Small intestine (tissue), 7 donors: ENCODE data around the gene SEMA3E. TPM values are rescaled to one million over a fixed set of nuclear protein-coding genes. Genes with fewer than 3 reads are reported as not detected.

Source experiments
- DNase-seq, 2 donors: peaks; one replicate each; pipeline versions ENCODE4 v3.0.0 to v3.0.0-alpha.2; 2013
- FAIRE-seq: peaks from 2 replicates; lab custom pipeline; 2012; peaks lifted over from hg19 to GRCh38; lab: Jason Lieb, UNC
- H3K27ac ChIP-seq, 3 donors: one replicate each; pipeline ENCODE4 v1.5.1; 2013; ENCODE audit warnings: low read length in 2 of 3, mild to moderate bottlenecking in 2 of 3, control low read depth in 1 of 3, inconsistent platforms in 1 of 3, low read depth in 1 of 3, moderate library complexity in 1 of 3
- H3K27me3 ChIP-seq, 3 donors: one replicate each; pipeline ENCODE4 v1.6.1; 2013; ENCODE audit warnings: low read length in 3 of 3, inconsistent platforms in 1 of 3; ENCODE audit not compliant: control insufficient read depth in 3 of 3, insufficient read depth in 3 of 3
- H3K36me3 ChIP-seq, 3 donors: one replicate each; pipeline ENCODE4 v1.6.1; 2013; ENCODE audit warnings: low read length in 3 of 3, inconsistent platforms in 1 of 3, low read depth in 1 of 3, mild to moderate bottlenecking in 1 of 3, moderate library complexity in 1 of 3; ENCODE audit not compliant: control insufficient read depth in 3 of 3, insufficient read depth in 2 of 3
- H3K4me1 ChIP-seq, 3 donors: one replicate each; pipeline ENCODE4 v1.6.1; 2013; ENCODE audit warnings: low read length in 2 of 3, inconsistent platforms in 1 of 3, low read depth in 1 of 3, mild to moderate bottlenecking in 1 of 3, moderate library complexity in 1 of 3; ENCODE audit not compliant: control insufficient read depth in 3 of 3, insufficient read depth in 2 of 3
- H3K4me3 ChIP-seq, 3 donors: one replicate each; pipeline ENCODE4 v1.5.1; 2013; ENCODE audit warnings: low read length in 3 of 3, control low read depth in 1 of 3, inconsistent platforms in 1 of 3, low read depth in 1 of 3, mild to moderate bottlenecking in 1 of 3, moderate library complexity in 1 of 3
- H3K9me3 ChIP-seq, 2 donors: one replicate each; pipeline ENCODE4 v1.6.1; 2013; ENCODE audit warnings: low read depth in 1 of 2, low read length in 1 of 2; ENCODE audit not compliant: control insufficient read depth in 2 of 2, insufficient read depth in 1 of 2
- WGBS, 3 donors: extraction: QIAGEN DNeasy Blood & Tissue Kit; methylation state at CpG; one replicate each; pipeline ENCODE4 v1.1.7; 2013; 5-methylcytosine and 5-hydroxymethylcytosine counted together
- polyA plus RNA-seq, 4 donors: library from polyadenylated mRNA; stranded (reverse) in 3 of 4; unstranded in 1 of 4; fragments of 200-250 nt in 3 of 4; fragments of 120-200 nt in 1 of 4; gene quantifications; one replicate each; pipeline versions ENCODE4 v1.2.1 to v1.2.3, GENCODE V29; 2013
- donor health status: healthy with polysubstance abuse.
- donor health status: control.
- donor health status: control.
- donor health status: Bipolar disorder and iron deficiency.
- donor health status: healthy.

The SEMA3E gene
- polyA plus RNA-seq, 4 donors: under 0.01 to 1.2 (median 0.10) TPM; not detected in 1

DNA sequence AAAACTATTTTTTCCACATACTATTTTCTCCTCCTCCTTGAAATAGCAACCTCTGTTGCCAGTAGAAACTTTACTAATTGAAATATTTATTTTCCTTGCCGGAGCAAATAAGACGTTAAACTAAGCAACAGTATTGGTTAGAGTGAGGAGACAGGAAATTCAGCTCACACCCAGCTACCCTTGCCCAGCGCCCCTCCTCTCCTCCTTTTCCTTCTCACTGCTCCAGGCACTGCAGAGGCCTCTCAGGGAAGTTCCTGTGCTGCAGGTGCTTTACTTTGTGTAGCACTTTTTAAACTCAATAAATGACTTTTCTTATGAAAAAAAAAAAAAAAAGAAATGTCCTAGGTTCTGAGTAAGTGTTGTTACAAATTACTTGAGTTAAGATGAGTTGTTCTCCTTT is 134.0 kb downstream of the SEMA3E start:
- no peak for FAIRE-seq
- WGBS, 3 donors: 24 to 30% (median 29%) methylated on average over 3 of the region's 3 CpGs

DNA sequence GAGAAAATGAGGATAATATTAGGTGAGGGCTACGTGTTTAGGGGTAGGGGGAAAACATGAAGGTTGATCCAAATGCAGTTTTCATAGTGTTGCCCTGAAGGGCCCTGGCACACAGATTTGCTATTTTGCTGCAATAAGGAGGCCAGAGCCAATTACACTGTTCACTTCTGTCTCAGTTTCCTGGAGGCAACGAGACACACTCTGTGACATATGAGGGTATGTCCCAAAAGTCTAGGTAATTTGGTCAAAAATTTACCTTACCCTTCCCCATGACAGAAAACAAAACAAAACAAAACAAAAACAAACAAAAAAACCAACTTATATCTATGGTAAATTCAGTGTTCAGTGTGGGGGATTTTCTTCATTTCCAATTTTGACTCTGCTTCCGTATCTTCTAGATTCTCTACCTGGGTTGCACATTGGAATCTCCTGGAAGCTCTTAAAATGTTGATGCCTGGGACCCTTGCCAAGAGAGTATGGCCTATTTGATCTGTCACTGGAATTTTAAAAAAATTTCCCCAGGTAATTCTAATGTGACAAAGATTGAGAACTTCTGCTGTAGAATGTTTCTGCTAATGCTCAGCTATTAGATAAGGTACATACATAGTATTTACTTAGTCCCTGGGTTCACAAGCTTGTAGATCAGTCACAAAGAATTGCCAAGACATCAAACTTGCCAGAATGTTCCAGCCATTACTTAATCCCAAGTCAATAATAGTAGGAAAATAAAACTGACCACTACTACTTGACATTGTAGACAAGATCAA is 139.5 kb downstream of the SEMA3E start:
- no peaks in the 10 kb centered on the region for H3K4me1 ChIP-seq
- no peaks in the 10 kb centered on the region for H3K36me3 ChIP-seq
- no peak overlapping the region for H3K4me3 ChIP-seq
- DNase-seq (no peak), FAIRE-seq (no peak)
- 65 to 74% (median 67%) methylated on average over 3 of the region's 3 CpGs for WGBS, 3 donors
- no peaks in the 10 kb centered on the region for H3K27me3 ChIP-seq
- H3K9me3 ChIP-seq: no peaks in the 10 kb centered on the region
- no peak overlapping the region for H3K27ac ChIP-seq

More for the DNA sequence above, 134.0 kb downstream of the SEMA3E start:
- Histone ChIP-seq H3K9me3 (no peaks in the 10 kb centered on the region), H3K27me3 (no peaks in the 10 kb centered on the region), H3K27ac (no peak overlapping the region), H3K4me1 (no peaks in the 10 kb centered on the region), H3K4me3 (no peak overlapping the region), H3K36me3 (no peaks in the 10 kb centered on the region)
- no peak for DNase-seq

DNA sequence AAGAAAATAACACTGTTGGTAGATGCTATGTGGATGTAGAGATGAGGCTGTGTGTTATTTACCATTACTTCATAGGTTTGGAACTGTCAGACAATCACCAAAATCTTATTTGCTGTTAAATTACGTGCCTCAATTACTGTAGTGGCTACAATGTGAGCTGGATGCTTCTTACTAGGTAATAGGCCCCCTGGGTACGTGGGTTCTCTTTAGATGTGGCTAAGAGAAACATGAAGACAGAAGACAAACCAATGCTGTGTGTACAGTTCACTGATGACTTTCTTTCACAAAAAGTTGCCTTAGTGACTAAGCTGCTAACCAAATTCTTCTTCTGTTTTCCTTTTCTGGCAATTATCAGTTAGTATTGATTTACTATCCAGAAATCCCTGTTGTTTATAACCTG is 144.6 kb downstream of the SEMA3E start:
- FAIRE-seq (no peak), DNase-seq (no peak)
- no peaks in the 10 kb centered on the region for H3K36me3 ChIP-seq
- H3K27ac ChIP-seq: no peak overlapping the region
- H3K4me1 ChIP-seq: no peaks in the 10 kb centered on the region
- 25 to 42% (median 35%) methylated on average over 2 of the region's 2 CpGs for WGBS, 3 donors
- H3K9me3 ChIP-seq: no peaks in the 10 kb centered on the region
- H3K27me3 ChIP-seq: no peaks in the 10 kb centered on the region
- H3K4me3 ChIP-seq: no peak overlapping the region

DNA sequence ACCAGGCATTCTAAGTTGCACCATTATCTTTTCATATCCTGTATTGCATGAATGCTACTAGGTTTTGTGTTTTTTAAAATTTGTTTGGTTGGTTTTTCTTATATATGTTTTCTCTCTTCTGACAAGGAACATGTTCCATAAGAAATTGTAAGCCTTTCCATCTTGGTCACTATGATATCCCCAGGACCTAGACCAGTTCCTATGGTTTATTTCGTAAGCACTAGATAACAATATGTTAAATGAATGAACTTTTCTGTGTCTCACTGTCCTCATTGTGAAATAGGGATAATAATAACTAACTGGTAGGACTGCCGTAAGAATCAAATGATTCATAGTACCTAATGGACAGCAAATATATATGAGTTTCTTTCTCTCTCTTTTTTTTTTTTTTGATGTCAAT is 146.3 kb downstream of the SEMA3E start:
- Histone ChIP-seq H3K4me3 (no peak overlapping the region), H3K27me3 (no peaks in the 10 kb centered on the region), H3K27ac (no peak overlapping the region), H3K4me1 (no peaks in the 10 kb centered on the region), H3K9me3 (no peaks in the 10 kb centered on the region), H3K36me3 (no peaks in the 10 kb centered on the region)
- 82 to 84% (median 84%) methylated on average over 2 of the region's 2 CpGs for WGBS, 3 donors
- FAIRE-seq (no peak), DNase-seq (no peak)

DNA sequence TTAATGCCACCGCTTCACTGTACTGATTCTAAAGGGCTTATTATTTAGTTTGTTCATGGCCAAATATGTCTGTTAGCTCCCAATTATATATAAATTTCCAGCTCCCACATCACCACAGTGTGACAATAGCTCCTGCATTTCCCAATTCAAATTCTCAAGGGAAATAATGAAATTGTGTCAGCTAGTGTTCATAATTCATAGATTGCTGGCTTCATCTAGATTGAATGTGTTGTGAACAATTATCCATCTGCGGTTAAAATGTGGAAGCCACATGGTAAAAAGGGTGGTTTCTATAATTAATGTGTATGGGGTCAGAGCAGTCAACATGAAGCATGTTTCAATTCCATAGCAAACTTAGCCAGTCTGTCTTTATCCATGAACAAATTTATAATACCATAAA is 154.3 kb downstream of the SEMA3E start:
- WGBS, 3 donors: 94 to 100% (median 94%) methylated on average over 2 of the region's 2 CpGs

DNA sequence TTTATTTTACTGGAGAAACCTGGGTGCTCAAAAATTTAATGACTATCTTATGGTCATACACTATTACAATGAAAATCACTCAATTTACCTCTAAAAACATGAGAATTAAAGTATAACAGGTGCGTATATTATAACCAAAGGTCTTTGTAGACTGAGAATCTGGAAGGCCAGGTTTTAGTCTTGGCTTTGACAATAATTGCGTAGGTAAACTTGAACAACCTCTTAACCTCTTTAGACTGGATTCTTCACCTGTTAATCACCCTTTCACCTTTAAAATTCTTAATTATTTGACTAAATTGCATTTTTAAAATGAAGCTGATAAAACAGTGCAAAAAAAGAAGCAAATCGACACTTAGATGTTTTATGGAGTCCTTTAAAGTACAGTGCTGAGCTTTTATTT is 156.1 kb downstream of the SEMA3E start:
- Histone ChIP-seq H3K4me1 (no peaks in the 10 kb centered on the region), H3K36me3 (no peaks in the 10 kb centered on the region), H3K9me3 (no peaks in the 10 kb centered on the region), H3K27me3 (no peaks in the 10 kb centered on the region), H3K27ac (no peak overlapping the region), H3K4me3 (no peak overlapping the region)
- 73 to 81% (median 75%) methylated on average over 3 of the region's 3 CpGs for WGBS, 3 donors
- FAIRE-seq (no peak), DNase-seq (no peak)

More for the DNA sequence above, 154.3 kb downstream of the SEMA3E start:
- Histone ChIP-seq H3K4me1 (no peaks in the 10 kb centered on the region), H3K27me3 (no peaks in the 10 kb centered on the region), H3K4me3 (no peak overlapping the region), H3K27ac (no peak overlapping the region), H3K36me3 (no peaks in the 10 kb centered on the region), H3K9me3 (no peaks in the 10 kb centered on the region)
- DNase-seq (no peak), FAIRE-seq (no peak)

DNA sequence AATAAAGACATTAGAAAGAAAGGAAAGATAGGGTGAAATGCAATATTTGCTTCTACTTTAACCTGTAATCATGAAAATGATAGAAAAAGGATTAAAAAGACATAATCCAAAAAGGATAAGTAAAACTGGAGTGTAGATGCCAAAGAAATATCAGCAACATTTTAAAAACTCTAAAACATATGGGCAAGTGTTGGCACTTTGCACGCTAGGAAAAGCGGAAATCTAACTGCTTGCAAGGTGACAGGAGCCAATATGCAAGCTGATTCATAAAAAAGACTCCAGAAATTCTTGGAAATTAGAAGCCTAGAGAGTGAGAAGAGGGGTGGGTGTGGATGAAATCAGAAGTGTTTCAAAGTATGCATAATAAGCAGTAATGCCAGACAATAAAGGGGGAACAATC is 161.1 kb downstream of the SEMA3E start:
- H3K36me3 ChIP-seq: no peaks in the 10 kb centered on the region
- H3K27me3 ChIP-seq: no peaks in the 10 kb centered on the region
- H3K4me3 ChIP-seq: no peak overlapping the region
- no peak overlapping the region for H3K27ac ChIP-seq
- FAIRE-seq (no peak), DNase-seq (no peak)
- 84 to 89% (median 87%) methylated on average over 2 of the region's 2 CpGs for WGBS, 3 donors
- H3K4me1 ChIP-seq: no peaks in the 10 kb centered on the region
- no peaks in the 10 kb centered on the region for H3K9me3 ChIP-seq

DNA sequence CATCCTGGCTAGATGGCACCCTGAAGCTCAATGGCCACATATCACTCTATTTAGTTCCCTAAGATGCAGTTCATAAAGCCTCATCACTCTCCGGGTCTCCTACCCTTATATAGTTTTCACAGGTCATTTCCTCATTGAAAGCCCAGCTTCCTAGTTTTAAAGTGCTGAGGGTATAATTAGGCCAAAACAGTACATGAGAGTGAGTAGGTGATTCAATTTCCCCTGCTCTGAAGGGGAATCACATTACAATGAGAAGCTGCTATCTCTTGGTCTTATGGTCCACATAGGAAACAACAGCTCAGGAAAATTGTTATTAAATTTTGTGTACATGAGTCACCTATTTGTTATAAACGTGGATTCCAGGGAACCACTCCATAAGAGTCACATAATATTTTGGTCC is 162.0 kb downstream of the SEMA3E start:
- no peak overlapping the region for H3K27ac ChIP-seq
- H3K4me3 ChIP-seq: no peak overlapping the region
- no peaks in the 10 kb centered on the region for H3K4me1 ChIP-seq
- H3K9me3 ChIP-seq: no peaks in the 10 kb centered on the region
- WGBS, 3 donors: 55 to 68% (median 58%) methylated on average over 2 of the region's 2 CpGs
- H3K27me3 ChIP-seq: no peaks in the 10 kb centered on the region
- DNase-seq: no peak
- no peaks in the 10 kb centered on the region for H3K36me3 ChIP-seq
- no peak for FAIRE-seq

DNA sequence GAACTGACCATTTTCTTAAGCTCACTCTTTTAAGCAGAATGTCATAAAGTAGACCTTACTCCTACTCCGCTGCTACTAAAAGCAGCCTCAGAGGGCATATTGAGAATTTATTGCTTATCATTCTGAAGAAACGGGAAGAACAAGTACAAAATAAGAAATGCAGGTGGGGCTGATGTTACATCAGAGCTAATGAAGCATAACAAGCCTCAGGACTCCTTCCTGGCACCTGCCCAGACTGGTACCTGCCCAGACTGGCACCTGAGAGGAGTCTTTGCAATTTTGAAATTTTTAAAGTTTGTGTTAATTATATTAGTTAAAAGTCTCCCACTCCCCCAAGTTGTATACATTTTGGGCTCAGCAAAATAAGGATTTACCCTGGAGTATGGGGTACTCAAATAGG is 162.4 kb downstream of the SEMA3E start:
- Histone ChIP-seq H3K27me3 (no peaks in the 10 kb centered on the region), H3K36me3 (no peaks in the 10 kb centered on the region), H3K4me3 (no peak overlapping the region), H3K27ac (no peak overlapping the region), H3K4me1 (no peaks in the 10 kb centered on the region), H3K9me3 (no peaks in the 10 kb centered on the region)
- no peak for FAIRE-seq
- WGBS, 3 donors: 45 to 70% (median 51%) methylated on average over 2 of the region's 2 CpGs
- DNase-seq: no peak
